Thyroid gland (tissue), 4 donors: Measurements from ENCODE around the gene EFCAB8. TPM values are rescaled to one million over a fixed set of nuclear protein-coding genes. Genes with fewer than 3 reads are reported as not detected.
"Not testable (repeated sequence)": the region's sequence is repeated elsewhere in the genome, so short reads cannot be mapped to it uniquely, and the experiment has no call there.

Source experiments
- DNase-seq, 2 donors: peaks; one replicate each; pipeline ENCODE4 v3.0.0-alpha.2; 2019
- H3K27ac ChIP-seq, 3 donors: fragments of 200-600 bp; sonication (generic); 1 replicate in 2 of 3; 2 replicates in 1 of 3; pipeline ENCODE4 v1.5.1; 2016 to 2019; ENCODE audit warnings: mild to moderate bottlenecking in 1 of 3, moderate library complexity in 1 of 3
- H3K27me3 ChIP-seq: fragments of 200-600 bp; sonication (generic); one replicate; pipeline ENCODE4 v1.5.1; 2019
- H3K36me3 ChIP-seq, 2 donors: fragments of 200-600 bp; sonication (generic); one replicate each; pipeline ENCODE4 v1.5.1; 2016 to 2019
- H3K4me1 ChIP-seq, 2 donors: fragments of 200-600 bp; sonication (generic); one replicate each; pipeline ENCODE4 v1.5.1; 2017 to 2019
- H3K4me3 ChIP-seq, 3 donors: fragments of 200-600 bp; sonication (generic); replicated peaks in 1 of 3; 1 replicate in 2 of 3; 2 replicates in 1 of 3; pipeline ENCODE4 v1.5.1; 2016; ENCODE audit warnings: mild to moderate bottlenecking in 1 of 3
- H3K9me3 ChIP-seq: fragments of 200-600 bp; sonication (generic); one replicate; pipeline ENCODE4 v1.5.1; 2017
- CTCF ChIP-seq, 6 experiments: fragments of 200-600 bp in 3 of 6; fragments of 450-650 bp in 3 of 6; sonication (generic) in 3 of 6; IDR thresholded peaks; one replicate each; pipeline ENCODE4 v1.5.1; 2016 to 2019; ENCODE audit warnings: antibody characterized with exemption in 6 of 6, mild to moderate bottlenecking in 2 of 6, inconsistent platforms in 1 of 6, moderate library complexity in 1 of 6
- POLR2A ChIP-seq, 2 donors: fragments of 450-650 bp; IDR thresholded peaks; one replicate each; pipeline ENCODE4 v1.6.1; 2017; ENCODE audit warnings: antibody characterized with exemption in 2 of 2, mild to moderate bottlenecking in 2 of 2, moderate library complexity in 1 of 2
- WGBS, 2 donors: methylation state at CpG; one replicate each; pipeline ENCODE4 v1.1.5; 2017; 5-methylcytosine and 5-hydroxymethylcytosine counted together
- intact Hi-C: fragments of 100-400 bp; cut with DNase I; formaldehyde crosslinking; loops from one replicate; pipeline ENCODE4 v1.15.1; 2023
- total RNA-seq, 4 donors: library from RNA; depleted of rRNA; stranded (reverse); fragments of >200 nt; gene quantifications; one replicate each; pipeline ENCODE4 v1.2.3, GENCODE V29; 2016

Gene EFCAB8
- total RNA-seq, 4 donors from 2014 or later, result 0.27 to 2.3 TPM; not detected in 2

- TF ChIP-seq CTCF (IDR thresholded peaks at IDR 0.05) (no peak), POLR2A (IDR thresholded peaks at IDR 0.05) (no peak)
- Histone ChIP-seq H3K4me3 (no peak overlapping the region), H3K27ac (no peak overlapping the region), H3K27me3 (no peaks in the 10 kb centered on the region), H3K4me1 (peaks cover 0 to 4% of the 10 kb centered on the region in 2 donors), H3K36me3 (no peaks in the 10 kb centered on the region), H3K9me3 (no peaks in the 10 kb centered on the region)
- intact Hi-C loops, result loop anchor here (5.0 kb wide), 1 partner anchor 194 kb away; no protein-coding TSS in a partner anchor
- DNase-seq, result no peak
- WGBS, 2 donors, result 71 to 78% methylated on average over 6 of the region's 6 CpGs
Observed at GRCh38 chr20:32898729-32899128, 40.0 kb downstream of the EFCAB8 start.

GRCh38 chr20:32902456-32903420 lies 44.0 kb downstream of the EFCAB8 start:
- intact Hi-C loops, result loop anchor here (5.0 kb wide), 1 partner anchor 310 kb away; no protein-coding TSS in a partner anchor
- no peak overlapping the region for H3K4me3 ChIP-seq
- peak; percentile 47 to 66 for DNase-seq

GRCh38 chr20:32903666-32904175 lies 45.0 kb downstream of the EFCAB8 start:
- intact Hi-C loops, result loop anchor here (5.0 kb wide), 1 partner anchor 309 kb away; no protein-coding TSS in a partner anchor
- DNase-seq, result no peak
- WGBS, 2 donors, result 88% methylated on average over 4 to 5 of the region's 5 CpGs
- Histone ChIP-seq H3K36me3 (no peaks in the 10 kb centered on the region), H3K27ac (no peak overlapping the region), H3K4me1 (no peaks in the 10 kb centered on the region), H3K4me3 (no peak overlapping the region), H3K27me3 (no peaks in the 10 kb centered on the region), H3K9me3 (no peaks in the 10 kb centered on the region)
- TF ChIP-seq CTCF (IDR thresholded peaks at IDR 0.05) (no peak), POLR2A (IDR thresholded peaks at IDR 0.05) (no peak)

More at GRCh38 chr20:32902456-32903420, 44.0 kb downstream of the EFCAB8 start:
- H3K27me3 ChIP-seq, result no peaks in the 10 kb centered on the region
- WGBS, 2 donors, result 69 to 77% methylated on average over 16 to 25 of the region's 25 CpGs
- no peaks in the 10 kb centered on the region for H3K36me3 ChIP-seq
- H3K27ac ChIP-seq, result no peak overlapping the region
- no peaks in the 10 kb centered on the region for H3K4me1 ChIP-seq
- H3K9me3 ChIP-seq, result no peaks in the 10 kb centered on the region
- TF ChIP-seq POLR2A (IDR thresholded peaks at IDR 0.05) (no peak), CTCF (IDR thresholded peaks at IDR 0.05) (peak; percentile 72 to 93 (median 84))

GRCh38 chr20:32904678-32905077 lies 46.0 kb downstream of the EFCAB8 start:
- not testable (repeated sequence) for H3K27ac ChIP-seq, DNase-seq, H3K9me3 ChIP-seq, H3K36me3 ChIP-seq, H3K4me3 ChIP-seq, H3K4me1 ChIP-seq, H3K27me3 ChIP-seq
- WGBS, 2 donors, result 95 to 98% methylated on average over 6 to 7 of the region's 7 CpGs
- intact Hi-C loops, result loop anchor here (5.0 kb wide), 2 partner anchors 308 to 393 kb away; no protein-coding TSS in a partner anchor

GRCh38 chr20:32906200-32906599 lies 47.5 kb downstream of the EFCAB8 start:
- intact Hi-C loops, result loop anchor here (5.0 kb wide), 1 partner anchor 391 kb away; no protein-coding TSS in a partner anchor
- no peaks in the 10 kb centered on the region for H3K9me3 ChIP-seq
- H3K27me3 ChIP-seq, result no peaks in the 10 kb centered on the region
- no peak overlapping the region for H3K27ac ChIP-seq
- no peak overlapping the region for H3K4me3 ChIP-seq
- H3K4me1 ChIP-seq, result no peaks in the 10 kb centered on the region
- WGBS, 2 donors, result 43 to 67% methylated on average over 4 of the region's 4 CpGs
- TF ChIP-seq CTCF (IDR thresholded peaks at IDR 0.05) (no peak), POLR2A (IDR thresholded peaks at IDR 0.05) (no peak)
- DNase-seq, result no peak
- no peaks in the 10 kb centered on the region for H3K36me3 ChIP-seq
